ENCODE measurements around the gene ADAMTS6. TPM values are rescaled to one million over a fixed set of nuclear protein-coding genes. Genes with fewer than 3 reads are reported as not detected.
"Not testable (repeated sequence)": the region's sequence is repeated elsewhere in the genome, so short reads cannot be mapped to it uniquely, and the experiment has no call there.

Gene ADAMTS6
- total RNA-seq, 3 donors from 2014 or later (not counting 1 experiment from before 2014, with no cell fraction given) = 0.47 to 1.4 (median 1.1) TPM

- Histone ChIP-seq H3K9me3 (ENCODE audit: control insufficient read depth, insufficient read depth, low read length) (no peaks in the 10 kb centered on the region), H3K36me3 (ENCODE audit: control insufficient read depth, insufficient read depth, low read length) (no peaks in the 10 kb centered on the region), H3K27me3 (ENCODE audit: control insufficient read depth, insufficient read depth, low read length) (no peaks in the 10 kb centered on the region), H3K4me1 (ENCODE audit: control insufficient read depth, insufficient read depth, low read length) (no peaks in the 10 kb centered on the region), H3K27ac (ENCODE audit: low read length) (no peak overlapping the region), H3K4me3 (ENCODE audit: low read length) (no peak overlapping the region)
- no peaks in the 10 kb centered on the region for H3K36me3 Mint-ChIP-seq
- ATAC-seq (no peak), DNase-seq (no peak)
- H3K9me3 Mint-ChIP-seq = no peaks in the 10 kb centered on the region
- no peaks in the 10 kb centered on the region for H3K27me3 Mint-ChIP-seq (ENCODE audit: low read depth in 2 of 2)
- no peak overlapping the region for H3K27ac Mint-ChIP-seq
- no peak overlapping the region for H3K4me3 Mint-ChIP-seq
- no peak for TF ChIP-seq CTCF (IDR thresholded peaks at IDR 0.05)
- intact Hi-C loops (cut with micrococcal nuclease) = no loop called here
- WGBS (ENCODE audit: insufficient coverage) = 62% methylated on average over 4 of the region's 6 CpGs
- peaks cover 0 to 7% of the 10 kb centered on the region in 2 donors for H3K4me1 Mint-ChIP-seq
These were observed 30.6 kb upstream of the ADAMTS6 start for GRCh38 chr5:65512170-65512937.

- no peak for DNase-seq
- H3K27me3 Mint-ChIP-seq (ENCODE audit: low read depth in 2 of 2) = no peaks in the 10 kb centered on the region
- no peak for TF ChIP-seq CTCF (IDR thresholded peaks at IDR 0.05)
- Histone ChIP-seq H3K27me3 (ENCODE audit: control insufficient read depth, insufficient read depth, low read length) (no peaks in the 10 kb centered on the region), H3K27ac (ENCODE audit: low read length) (no peak overlapping the region), H3K4me3 (ENCODE audit: low read length) (no peak overlapping the region), H3K9me3 (ENCODE audit: control insufficient read depth, insufficient read depth, low read length) (no peaks in the 10 kb centered on the region), H3K36me3 (ENCODE audit: control insufficient read depth, insufficient read depth, low read length) (no peaks in the 10 kb centered on the region), H3K4me1 (ENCODE audit: control insufficient read depth, insufficient read depth, low read length) (no peaks in the 10 kb centered on the region)
- intact Hi-C loops (cut with micrococcal nuclease) = no loop called here
- no peaks in the 10 kb centered on the region for H3K9me3 Mint-ChIP-seq
- no peak overlapping the region for H3K4me3 Mint-ChIP-seq
- H3K4me1 Mint-ChIP-seq = peaks cover 0 to 7% of the 10 kb centered on the region in 2 donors
- whole genome bisulfite sequencing (ENCODE audit: insufficient coverage) = 100% methylated on average over 2 of the region's 2 CpGs
- no peak overlapping the region for H3K27ac Mint-ChIP-seq
- no peaks in the 10 kb centered on the region for H3K36me3 Mint-ChIP-seq
- ATAC-seq = no peak
These were observed 27.3 kb upstream of the ADAMTS6 start for GRCh38 chr5:65508978-65509377.

GRCh38 chr5:65506961-65507360, 25.2 kb upstream of the ADAMTS6 start:
- no peaks in the 10 kb centered on the region for H3K9me3 ChIP-seq (ENCODE audit: control insufficient read depth, insufficient read depth, low read length)
- DNase-seq = no peak
- Mint-ChIP-seq H3K4me1 (peaks cover 0 to 2% of the 10 kb centered on the region in 2 donors), H3K27ac (no peak overlapping the region), H3K4me3 (no peak overlapping the region), H3K27me3 (ENCODE audit: low read depth in 2 of 2) (no peaks in the 10 kb centered on the region), H3K9me3 (no peaks in the 10 kb centered on the region), H3K36me3 (no peaks in the 10 kb centered on the region)
- H3K27ac ChIP-seq (ENCODE audit: low read length) = no peak overlapping the region
- no peak for TF ChIP-seq CTCF (IDR thresholded peaks at IDR 0.05)
- no peak overlapping the region for H3K4me3 ChIP-seq (ENCODE audit: low read length)
- 73% methylated on average over 3 of the region's 3 CpGs for WGBS (ENCODE audit: insufficient coverage)
- H3K27me3 ChIP-seq (ENCODE audit: control insufficient read depth, insufficient read depth, low read length) = no peaks in the 10 kb centered on the region
- no peak for ATAC-seq
- H3K36me3 ChIP-seq (ENCODE audit: control insufficient read depth, insufficient read depth, low read length) = no peaks in the 10 kb centered on the region
- no peaks in the 10 kb centered on the region for H3K4me1 ChIP-seq (ENCODE audit: control insufficient read depth, insufficient read depth, low read length)
- intact Hi-C loops (cut with micrococcal nuclease) = no loop called here

GRCh38 chr5:65489119-65489518, 7.4 kb upstream of the ADAMTS6 start:
- H3K27me3 Mint-ChIP-seq (ENCODE audit: low read depth in 2 of 2) = no peaks in the 10 kb centered on the region
- TF ChIP-seq CTCF (IDR thresholded peaks at IDR 0.05) = no peak
- Histone ChIP-seq H3K36me3 (ENCODE audit: control insufficient read depth, insufficient read depth, low read length) (no peaks in the 10 kb centered on the region), H3K4me3 (ENCODE audit: low read length) (no peak overlapping the region), H3K27me3 (ENCODE audit: control insufficient read depth, insufficient read depth, low read length) (no peaks in the 10 kb centered on the region), H3K4me1 (ENCODE audit: control insufficient read depth, insufficient read depth, low read length) (no peaks in the 10 kb centered on the region), H3K27ac (ENCODE audit: low read length) (no peak overlapping the region), H3K9me3 (ENCODE audit: control insufficient read depth, insufficient read depth, low read length) (no peaks in the 10 kb centered on the region)
- 92% methylated on average over 4 of the region's 4 CpGs for WGBS (ENCODE audit: insufficient coverage)
- intact Hi-C loops (cut with micrococcal nuclease) = no loop called here
- no peaks in the 10 kb centered on the region for H3K36me3 Mint-ChIP-seq
- DNase-seq (no peak), ATAC-seq (no peak)
- no peak overlapping the region for H3K4me3 Mint-ChIP-seq
- H3K27ac Mint-ChIP-seq = no peak overlapping the region
- no peaks in the 10 kb centered on the region for H3K4me1 Mint-ChIP-seq
- H3K9me3 Mint-ChIP-seq = no peaks in the 10 kb centered on the region

- intact Hi-C loops (cut with micrococcal nuclease); H3K4me1 Mint-ChIP-seq; H3K4me3 Mint-ChIP-seq; H3K36me3 Mint-ChIP-seq; H3K36me3 ChIP-seq (ENCODE audit: control insufficient read depth, insufficient read depth, low read length); H3K9me3 ChIP-seq (ENCODE audit: control insufficient read depth, insufficient read depth, low read length); H3K4me3 ChIP-seq (ENCODE audit: low read length); H3K9me3 Mint-ChIP-seq; H3K4me1 ChIP-seq (ENCODE audit: control insufficient read depth, insufficient read depth, low read length); ATAC-seq; H3K27me3 Mint-ChIP-seq (ENCODE audit: low read depth in 2 of 2); DNase-seq; H3K27me3 ChIP-seq (ENCODE audit: control insufficient read depth, insufficient read depth, low read length); H3K27ac ChIP-seq (ENCODE audit: low read length); H3K27ac Mint-ChIP-seq: not testable (repeated sequence)
- WGBS (ENCODE audit: insufficient coverage) = 94% methylated on average over 7 of the region's 7 CpGs
These were observed 6.4 kb upstream of the ADAMTS6 start for GRCh38 chr5:65488038-65488687.
